Neuronal stem cell (in vitro differentiated cells): Measurements from ENCODE around the gene TRIM8.

Experiments
- DNase-seq: peaks from one replicate; pipeline ENCODE4 v3.0.0-alpha.2; 2013; ENCODE audit warnings: low spot score
- H2AFZ ChIP-seq: one replicate; pipeline ENCODE4 v1.6.1; 2013; ENCODE audit warnings: mild to moderate bottlenecking, low read length, inconsistent platforms
- H2AK5ac ChIP-seq: 2 replicates; pipeline ENCODE4 v1.6.1; 2013; ENCODE audit warnings: low read depth, mild to moderate bottlenecking, inconsistent platforms, low read length, moderate library complexity, mixed read lengths
- H2BK120ac ChIP-seq: 2 replicates; pipeline ENCODE4 v1.6.1; 2013; ENCODE audit warnings: low read depth, mild to moderate bottlenecking, inconsistent platforms, low read length, moderate library complexity, mixed read lengths
- H2BK12ac ChIP-seq: one replicate; pipeline ENCODE4 v1.6.1; 2013; ENCODE audit warnings: low read length, inconsistent platforms
- H2BK15ac ChIP-seq: 2 replicates; pipeline ENCODE4 v1.6.1; 2013; ENCODE audit warnings: mild to moderate bottlenecking, low read length, inconsistent platforms, mixed read lengths
- H2BK5ac ChIP-seq: one replicate; pipeline ENCODE4 v1.6.1; 2013; ENCODE audit warnings: inconsistent platforms, mild to moderate bottlenecking, low read length, moderate library complexity
- H3K14ac ChIP-seq: one replicate; pipeline ENCODE4 v1.6.1; 2013; ENCODE audit warnings: low read length, inconsistent platforms
- H3K18ac ChIP-seq: 2 replicates; pipeline ENCODE4 v1.6.1; 2013; ENCODE audit warnings: low read length, inconsistent platforms
- H3K23ac ChIP-seq: 2 replicates; pipeline ENCODE4 v1.6.1; 2013; ENCODE audit warnings: low read depth, mild to moderate bottlenecking, mixed read lengths, low read length, inconsistent platforms; ENCODE audit not compliant: poor library complexity
- H3K27ac ChIP-seq: replicated peaks from 3 replicates; pipeline ENCODE4 v1.5.1; 2013; ENCODE audit warnings: low read length, inconsistent platforms
- H3K27me3 ChIP-seq, 3 experiments: 2 replicates each; pipeline ENCODE4 v1.6.1; 2013; ENCODE audit warnings: low read length in 3 of 3, mild to moderate bottlenecking in 2 of 3, inconsistent platforms in 1 of 3, low read depth in 1 of 3, mixed read lengths in 1 of 3, moderate library complexity in 1 of 3; ENCODE audit not compliant: control insufficient read depth in 3 of 3, insufficient read depth in 3 of 3
- H3K36me3 ChIP-seq, 2 donors: replicated peaks in 1 of 2; 2 replicates each; pipeline ENCODE4 v1.6.1; 2013; ENCODE audit warnings: low read length in 2 of 2; ENCODE audit not compliant: control insufficient read depth in 2 of 2, insufficient read depth in 2 of 2
- H3K4ac ChIP-seq: 2 replicates; pipeline ENCODE4 v1.6.1; 2013; ENCODE audit warnings: inconsistent platforms, mild to moderate bottlenecking, low read length, moderate library complexity
- H3K4me1 ChIP-seq, 2 donors: 1 replicate in 1 of 2; 2 replicates in 1 of 2; pipeline ENCODE4 v1.6.1; 2013; ENCODE audit warnings: low read length in 2 of 2, low read depth in 1 of 2; ENCODE audit not compliant: control insufficient read depth in 2 of 2, insufficient read depth in 1 of 2
- H3K4me2 ChIP-seq: one replicate; pipeline ENCODE4 v1.6.1; 2013; ENCODE audit warnings: mild to moderate bottlenecking, low read length, inconsistent platforms; ENCODE audit not compliant: insufficient read depth, poor library complexity, severe bottlenecking
- H3K4me3 ChIP-seq, 2 donors: 2 replicates each; pipeline ENCODE4 v1.5.1; 2013; ENCODE audit warnings: low read length in 2 of 2, mild to moderate bottlenecking in 2 of 2, inconsistent platforms in 1 of 2, moderate library complexity in 1 of 2
- H3K79me1 ChIP-seq: one replicate; pipeline ENCODE4 v1.6.1; 2013; ENCODE audit warnings: low read depth, mild to moderate bottlenecking, inconsistent platforms, low read length, moderate library complexity
- H3K9ac ChIP-seq: one replicate; pipeline ENCODE4 v1.6.1; 2013; ENCODE audit warnings: mild to moderate bottlenecking, low read depth, low read length, inconsistent platforms; ENCODE audit not compliant: poor library complexity
- H3K9me3 ChIP-seq, 2 donors: replicated peaks in 1 of 2; 2 replicates each; pipeline versions ENCODE3 to v1.6.1; 2013; ENCODE audit warnings: low read length in 2 of 2, mild to moderate bottlenecking in 2 of 2, inconsistent platforms in 1 of 2, low read depth in 1 of 2, mixed read lengths in 1 of 2, moderate library complexity in 1 of 2; ENCODE audit not compliant: control insufficient read depth in 2 of 2, insufficient read depth in 1 of 2
- H4K8ac ChIP-seq: one replicate; pipeline ENCODE4 v1.6.1; 2013; ENCODE audit warnings: low read depth, mild to moderate bottlenecking, inconsistent platforms, low read length, moderate library complexity
- H4K91ac ChIP-seq: one replicate; pipeline ENCODE4 v1.6.1; 2013; ENCODE audit warnings: low read length, low read depth, mild to moderate bottlenecking, inconsistent platforms; ENCODE audit not compliant: poor library complexity
- WGBS, 2 donors: extraction: QIAGEN DNeasy Blood & Tissue Kit; methylation state at CpG; one replicate each; pipeline ENCODE4 v1.1.7; 2013; ENCODE audit warnings: missing lambda C conversion rate in 2 of 2, mixed read lengths in 1 of 2; ENCODE audit not compliant: insufficient read length in 2 of 2, insufficient replicate concordance in 1 of 2; ENCODE audit errors: extremely low coverage in 2 of 2; 5-methylcytosine and 5-hydroxymethylcytosine counted together

Gene TRIM8

DNA sequence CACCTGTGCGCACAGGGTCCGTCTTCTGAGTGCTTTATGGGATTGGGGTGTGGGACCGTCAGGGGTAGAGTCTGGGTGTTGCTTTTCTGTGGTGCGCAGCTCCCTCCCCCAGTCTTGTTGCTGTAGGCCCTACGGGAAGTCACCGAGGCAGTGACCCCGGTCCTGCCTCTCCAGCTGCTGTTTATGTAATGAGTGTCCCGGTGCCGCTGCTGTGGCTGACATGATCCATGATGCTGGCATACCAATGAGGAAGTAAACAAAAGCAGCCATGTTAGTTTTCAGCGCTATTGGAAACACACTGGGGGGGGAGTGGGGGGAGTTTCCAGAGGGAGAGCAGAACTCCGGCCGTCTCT lies 1.1 kb downstream of the TRIM8 start:
- no peak overlapping the region for H2AFZ ChIP-seq
- no peak overlapping the region for H3K27ac ChIP-seq
- peaks cover 2 to 27% of the 10 kb centered on the region in 2 donors for H3K36me3 ChIP-seq
- H2BK15ac ChIP-seq = peak overlapping the region; percentile 96
- H3K4me1 ChIP-seq = peaks cover 41 to 42% of the 10 kb centered on the region in 2 donors
- H3K79me1 ChIP-seq = peaks cover 23% of the 10 kb centered on the region
- H3K18ac ChIP-seq = peak overlapping the region; percentile 100
- peak overlapping the region; percentile 82 to 90 for H3K4me3 ChIP-seq
- peak overlapping the region; percentile 75 for H3K14ac ChIP-seq
- no peaks in the 10 kb centered on the region for H3K9me3 ChIP-seq
- no peak overlapping the region for H2BK120ac ChIP-seq
- peak; percentile 56 for DNase-seq
- H3K4ac ChIP-seq = no peak overlapping the region
- no peaks in the 10 kb centered on the region for H3K27me3 ChIP-seq
- peak overlapping the region; percentile 94 for H3K23ac ChIP-seq
- WGBS, 2 donors = no CpG with 5 or more reads among the region's 12 CpGs
- peak overlapping the region; percentile 71 for H2BK5ac ChIP-seq
- H2AK5ac ChIP-seq = peak overlapping the region; percentile 53
- no peak overlapping the region for H2BK12ac ChIP-seq
- no peak overlapping the region for H4K8ac ChIP-seq
- peak overlapping the region; percentile 99 for H3K9ac ChIP-seq
- peak overlapping the region; percentile 98 for H3K4me2 ChIP-seq
- H4K91ac ChIP-seq = no peak overlapping the region

GRCh38 chr10:102645741-102646609 lies 1.7 kb downstream of the TRIM8 start:
- Histone ChIP-seq H4K91ac (no peak overlapping the region), H2BK15ac (peak overlapping the region; percentile 80), H3K27me3 (no peaks in the 10 kb centered on the region), H3K79me1 (peaks cover 28% of the 10 kb centered on the region), H2AK5ac (peak overlapping the region; percentile 53), H2BK12ac (no peak overlapping the region), H3K4me2 (peak overlapping the region; percentile 98), H3K18ac (peak overlapping the region; percentile 94), H3K27ac (no peak overlapping the region), H2AFZ (no peak overlapping the region), H3K9me3 (no peaks in the 10 kb centered on the region), H2BK5ac (peak overlapping the region; percentile 54), H4K8ac (no peak overlapping the region), H3K23ac (peak overlapping the region; percentile 3), H3K4me3 (peak overlapping the region; percentile 82 to 90), H3K9ac (peak overlapping the region; percentile 99), H3K4me1 (peaks cover 46 to 48% of the 10 kb centered on the region in 2 donors), H3K14ac (no peak overlapping the region), H2BK120ac (no peak overlapping the region), H3K4ac (no peak overlapping the region), H3K36me3 (peaks cover 2 to 33% of the 10 kb centered on the region in 2 donors)
- DNase-seq = no peak
- WGBS, 2 donors = no CpG with 5 or more reads among the region's 29 CpGs

DNA sequence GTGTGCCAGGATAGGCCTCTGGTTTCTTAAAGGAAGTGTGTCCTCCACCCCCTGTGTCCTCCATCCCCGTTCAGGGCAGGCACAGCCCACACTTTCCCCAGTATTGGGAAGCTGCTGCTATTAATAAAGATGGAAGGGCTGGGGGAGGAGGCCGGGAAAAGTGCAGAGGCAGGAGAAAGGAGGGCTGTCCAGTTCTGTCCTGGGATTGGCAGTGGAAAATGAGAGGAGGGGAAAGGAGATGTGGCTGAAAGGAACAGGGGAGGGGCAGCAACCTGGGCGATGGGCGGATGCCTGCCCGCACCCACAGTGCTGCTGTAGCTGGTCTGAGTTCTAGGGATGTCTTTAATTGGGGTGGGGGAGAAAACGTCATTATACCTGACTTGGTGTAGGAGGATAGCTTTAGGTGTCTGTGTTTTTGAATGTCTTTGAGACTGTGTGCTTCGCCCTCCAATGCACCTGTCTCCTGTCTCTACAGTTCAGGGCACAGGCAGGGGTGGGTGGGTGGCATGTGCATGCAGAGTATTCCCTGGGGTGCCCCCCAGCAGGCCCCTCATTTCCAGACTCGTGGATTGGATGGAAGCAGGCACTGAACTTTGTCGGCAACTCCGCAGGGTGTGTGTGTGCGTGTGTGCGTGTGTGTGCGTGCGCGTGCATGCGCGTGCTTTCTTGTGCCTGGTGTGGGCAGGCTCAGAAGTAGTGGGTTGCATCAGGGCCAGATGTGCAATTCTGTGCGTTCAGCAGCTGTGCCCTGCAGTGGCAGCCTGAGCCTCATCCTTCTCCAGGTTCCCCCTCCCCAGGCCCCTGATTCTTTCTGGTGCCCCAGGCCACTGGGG lies 2.5 kb downstream of the TRIM8 start:
- H3K9me3 ChIP-seq = no peaks in the 10 kb centered on the region
- DNase-seq = no peak
- no peak overlapping the region for H2AFZ ChIP-seq
- H4K8ac ChIP-seq = no peak overlapping the region
- H3K36me3 ChIP-seq = peaks cover 2 to 42% of the 10 kb centered on the region in 2 donors
- no peak overlapping the region for H3K4ac ChIP-seq
- H3K18ac ChIP-seq = peak overlapping the region; percentile 88
- no peak overlapping the region for H2BK12ac ChIP-seq
- peak overlapping the region in 1 of 2 donors; percentile 90 for H3K4me3 ChIP-seq
- H3K4me2 ChIP-seq = peak overlapping the region; percentile 98
- H2AK5ac ChIP-seq = peak overlapping the region; percentile 66
- H3K27ac ChIP-seq = no peak overlapping the region
- H3K79me1 ChIP-seq = peaks cover 35% of the 10 kb centered on the region
- peak overlapping the region; percentile 38 for H2BK15ac ChIP-seq
- H2BK120ac ChIP-seq = peak overlapping the region; percentile 30
- H3K9ac ChIP-seq = peak overlapping the region; percentile 78
- no CpG with 5 or more reads among the region's 18 CpGs for WGBS, 2 donors
- H3K27me3 ChIP-seq = no peaks in the 10 kb centered on the region
- H2BK5ac ChIP-seq = no peak overlapping the region
- H4K91ac ChIP-seq = no peak overlapping the region
- peak overlapping the region; percentile 75 for H3K14ac ChIP-seq
- peak overlapping the region; percentile 44 for H3K23ac ChIP-seq
- peaks cover 51 to 55% of the 10 kb centered on the region in 2 donors for H3K4me1 ChIP-seq
